ENCODE results near the gene FOXN3.

DNA sequence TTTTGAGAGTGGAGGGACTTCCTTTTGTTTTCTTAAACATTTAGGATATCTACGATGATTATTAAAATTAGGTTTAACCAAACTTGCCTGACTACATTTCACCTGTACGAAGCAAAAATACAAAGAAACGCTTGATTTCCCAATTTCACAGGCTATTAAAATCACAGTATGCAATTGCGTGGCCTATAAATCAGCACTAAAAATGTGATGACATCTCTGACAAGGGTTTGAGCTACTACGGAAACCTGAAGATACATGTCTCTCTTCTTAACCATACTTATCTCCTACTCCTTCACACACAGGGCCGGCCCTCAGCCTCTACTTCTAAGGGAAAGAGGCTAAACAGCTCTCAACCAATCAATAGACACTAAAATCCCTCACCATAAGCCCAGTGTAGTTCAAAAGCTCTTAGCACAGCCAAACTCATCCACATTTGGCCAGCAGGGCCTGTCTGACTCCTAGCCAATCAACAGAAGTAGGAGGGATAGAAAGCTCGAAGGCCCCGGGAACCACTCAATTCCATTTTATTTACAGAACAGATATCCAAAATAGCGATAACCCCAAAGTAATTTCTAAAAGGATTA, 137.3 kb downstream of the FOXN3 start:
- no peak for TF ChIP-seq POLR2AphosphoS5 (IDR thresholded peaks at IDR 0.05)
- TF ChIP-seq CTCF (IDR thresholded peaks at IDR 0.05) = no peak
- TF ChIP-seq POLR2A (IDR thresholded peaks at IDR 0.05) = no peak
